Transverse colon (tissue), 4 donors: ENCODE data around the gene HABP2. TPM values are rescaled to one million over a fixed set of nuclear protein-coding genes. Genes with fewer than 3 reads are reported as not detected.

Experiments
- DNase-seq: peaks from one replicate; pipeline ENCODE4 v3.0.0-alpha.2; 2019
- H3K27ac ChIP-seq, 4 donors: fragments of 200-600 bp; sonication (generic); 2 replicates each; pipeline ENCODE4 v1.5.1; 2016 to 2018; ENCODE audit warnings: inconsistent platforms in 4 of 4
- H3K27me3 ChIP-seq: fragments of 200-600 bp; sonication (generic); 2 replicates; pipeline ENCODE4 v1.5.1; 2017; ENCODE audit warnings: inconsistent platforms
- H3K36me3 ChIP-seq, 4 donors: fragments of 200-600 bp; sonication (generic); 2 replicates each; pipeline ENCODE4 v1.5.1; 2017 to 2019; ENCODE audit warnings: inconsistent platforms in 4 of 4
- H3K4me1 ChIP-seq, 4 donors: fragments of 200-600 bp; sonication (generic); 2 replicates each; pipeline ENCODE4 v1.5.1; 2017 to 2020; ENCODE audit warnings: inconsistent platforms in 4 of 4
- H3K4me3 ChIP-seq, 4 donors: fragments of 200-600 bp; sonication (generic); 1 replicate in 1 of 4; 2 replicates in 3 of 4; pipeline versions ENCODE4 v1.5.1 to v1.6.1; 2017 to 2019; ENCODE audit warnings: inconsistent platforms in 4 of 4
- H3K9me3 ChIP-seq, 2 donors: fragments of 200-600 bp; sonication (generic); 2 replicates each; pipeline ENCODE4 v1.5.1; 2017 to 2019; ENCODE audit warnings: inconsistent platforms in 2 of 2
- CTCF ChIP-seq, 5 experiments: fragments of 200-600 bp in 3 of 5; fragments of 450-650 bp in 2 of 5; sonication (generic) in 3 of 5; IDR thresholded peaks; 1 replicate in 2 of 5; 2 replicates in 3 of 5; pipeline ENCODE4 v1.5.1; 2016 to 2017; ENCODE audit warnings: antibody characterized with exemption in 5 of 5, inconsistent platforms in 3 of 5, mild to moderate bottlenecking in 2 of 5, moderate library complexity in 1 of 5
- EP300 ChIP-seq: sonication (generic); formaldehyde crosslinking; IDR thresholded peaks from one replicate; pipeline ENCODE4 v1.6.1; 2017; ENCODE audit warnings: antibody characterized with exemption, low read depth
- POLR2A ChIP-seq: fragments of 450-650 bp; IDR thresholded peaks from one replicate; pipeline ENCODE4 v1.6.1; 2016; ENCODE audit warnings: antibody characterized with exemption, mild to moderate bottlenecking, moderate library complexity
- POLR2AphosphoS5 ChIP-seq, 3 donors: sonication (generic); formaldehyde crosslinking; IDR thresholded peaks; one replicate each; pipeline ENCODE4 v1.6.1; 2016; ENCODE audit warnings: antibody characterized with exemption in 3 of 3
- WGBS, 2 donors: methylation state at CpG; one replicate each; pipeline ENCODE4 v1.1.5; 2018; ENCODE audit warnings: low coverage in 1 of 2; 5-methylcytosine and 5-hydroxymethylcytosine counted together
- in situ Hi-C, 4 donors: fragments of 200-750 bp; cut with MboI; loops; one replicate each; pipeline versions ENCODE4 v1.15.0 to v1.15.1; 2017; ENCODE audit warnings: low sequenced_read_pairs in 3 of 4, low pct_ligation_motif_present in 1 of 4, low pct_unique_long_range_greater_than_20kb in 1 of 4
- intact Hi-C: fragments of 100-400 bp; cut with DNase I; formaldehyde crosslinking; loops from one replicate; pipeline ENCODE4 v1.15.1; 2023; ENCODE audit warnings: low total_unique reads
- total RNA-seq, 4 donors: library from RNA; depleted of rRNA; stranded (reverse); fragments of >200 nt; gene quantifications; one replicate each; pipeline ENCODE4 v1.1.0, GENCODE V29; 2016

HABP2 gene
- total RNA-seq, 4 donors from 2014 or later: not detected

DNA sequence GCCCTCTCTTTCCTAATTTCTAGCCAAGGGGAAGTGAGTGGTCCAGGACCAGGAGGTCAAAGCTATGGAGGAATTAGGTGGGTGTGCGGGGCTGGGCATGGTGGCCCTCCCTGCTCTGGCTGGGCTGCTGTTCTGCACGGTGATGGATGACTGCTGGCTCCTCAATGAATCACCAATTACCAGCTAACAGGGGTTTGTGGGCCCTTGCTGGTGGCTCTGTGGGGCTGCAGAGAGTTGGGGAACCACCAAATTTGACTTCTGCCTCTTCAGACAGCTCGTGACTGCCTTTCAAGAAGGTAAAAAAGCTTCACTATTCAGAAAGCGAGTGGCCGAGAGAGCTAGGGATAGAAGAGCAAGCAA lies 35.0 kb upstream of the HABP2 start:
- Histone ChIP-seq H3K4me3 (no peak overlapping the region), H3K27ac (no peak overlapping the region), H3K36me3 (no peaks in the 10 kb centered on the region), H3K9me3 (no peaks in the 10 kb centered on the region), H3K27me3 (no peaks in the 10 kb centered on the region), H3K4me1 (no peaks in the 10 kb centered on the region)
- 81% methylated on average over 5 of the region's 5 CpGs; no CpG with 5 or more reads in 1 of the 2 donors for WGBS, 2 donors
- in situ Hi-C loops (no loop called here), intact Hi-C loops (no loop called here)
- TF ChIP-seq EP300 (no peak), POLR2A (no peak), POLR2AphosphoS5 (IDR thresholded peaks at IDR 0.05) (no peak), CTCF (IDR thresholded peaks at IDR 0.05) (no peak)
- no peak for DNase-seq

DNA sequence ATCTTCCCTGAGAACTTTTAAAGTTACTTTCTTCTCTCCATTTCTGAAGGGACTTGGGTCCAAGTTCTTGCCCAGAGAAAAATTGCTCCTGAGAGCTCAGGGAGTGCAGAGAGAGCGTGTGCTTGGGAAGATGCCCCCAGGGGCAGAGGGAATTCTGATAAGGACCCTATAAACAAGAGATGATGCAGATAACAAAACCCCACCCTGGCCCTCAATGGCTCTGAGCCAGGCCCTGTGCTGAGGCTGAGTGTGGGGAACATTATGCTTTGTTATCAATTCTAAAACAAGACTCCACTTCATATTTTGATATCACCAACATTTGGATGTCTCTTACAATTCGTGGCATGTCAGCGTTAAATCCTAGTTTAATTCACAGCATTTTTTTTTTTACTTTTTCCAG lies 34.4 kb upstream of the HABP2 start:
- no peaks in the 10 kb centered on the region for H3K27me3 ChIP-seq
- in situ Hi-C loops (no loop called here), intact Hi-C loops (no loop called here)
- H3K9me3 ChIP-seq: no peaks in the 10 kb centered on the region
- H3K27ac ChIP-seq: no peak overlapping the region
- no peaks in the 10 kb centered on the region for H3K36me3 ChIP-seq
- no peak overlapping the region for H3K4me3 ChIP-seq
- no peak for DNase-seq
- H3K4me1 ChIP-seq: no peaks in the 10 kb centered on the region
- TF ChIP-seq POLR2AphosphoS5 (IDR thresholded peaks at IDR 0.05) (no peak), CTCF (IDR thresholded peaks at IDR 0.05) (no peak), EP300 (no peak)
- 63 to 78% methylated on average over 2 to 3 of the region's 3 CpGs for WGBS, 2 donors

DNA sequence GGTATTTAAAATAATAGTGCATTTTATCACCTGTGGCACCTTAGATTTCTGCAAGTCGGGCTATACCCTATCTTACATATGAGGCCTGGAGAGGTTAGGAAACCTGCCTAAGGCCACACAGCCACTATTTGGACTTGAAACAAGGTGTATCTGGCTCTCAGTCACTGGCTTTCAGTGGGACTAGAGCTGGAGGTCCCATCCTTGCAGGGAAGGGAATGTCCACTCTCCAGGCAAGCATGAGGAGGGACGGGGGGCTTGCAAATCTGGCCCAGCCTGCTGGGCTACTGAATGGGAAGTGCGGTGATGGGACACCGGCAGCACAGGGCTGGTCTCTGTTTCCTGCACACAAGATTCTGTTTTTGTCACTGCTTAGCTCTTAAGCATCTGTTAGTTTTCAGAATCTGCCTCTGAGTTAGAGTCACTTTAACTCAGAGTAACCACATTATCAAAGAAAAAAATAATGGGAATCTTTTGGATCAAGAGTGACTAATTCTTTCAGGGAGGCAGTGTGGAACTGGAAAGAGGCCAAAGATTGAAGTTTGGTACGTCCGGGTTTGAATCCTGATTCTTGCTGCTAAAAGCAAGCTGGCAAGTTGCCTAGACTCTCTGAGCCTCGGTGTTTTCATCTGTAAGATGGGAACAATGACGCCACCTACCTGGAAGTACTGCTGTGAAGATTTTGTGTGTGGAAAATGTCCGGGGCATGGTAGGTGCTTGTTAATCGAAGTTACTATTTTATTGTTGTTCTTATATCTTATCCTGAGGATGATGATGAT lies 33.8 kb upstream of the HABP2 start:
- in situ Hi-C loops: no loop called here
- H3K4me1 ChIP-seq: no peaks in the 10 kb centered on the region
- WGBS, 2 donors: 54 to 77% methylated on average over 4 to 10 of the region's 10 CpGs

GRCh38 chr10:113519681-113520115 lies 33.2 kb upstream of the HABP2 start:
- in situ Hi-C loops: no loop called here

More for the DNA sequence above, 33.8 kb upstream of the HABP2 start:
- no peak overlapping the region for H3K4me3 ChIP-seq
- no peaks in the 10 kb centered on the region for H3K36me3 ChIP-seq
- no peak for DNase-seq
- no peaks in the 10 kb centered on the region for H3K9me3 ChIP-seq
- no peaks in the 10 kb centered on the region for H3K27me3 ChIP-seq
- TF ChIP-seq POLR2A (no peak), CTCF (IDR thresholded peaks at IDR 0.05) (no peak), POLR2AphosphoS5 (IDR thresholded peaks at IDR 0.05) (no peak), EP300 (no peak)
- intact Hi-C loops: no loop called here
- no peak overlapping the region for H3K27ac ChIP-seq

More at GRCh38 chr10:113519681-113520115, 33.2 kb upstream of the HABP2 start:
- no peak for DNase-seq
- no peaks in the 10 kb centered on the region for H3K9me3 ChIP-seq
- H3K4me3 ChIP-seq: no peak overlapping the region
- no peaks in the 10 kb centered on the region for H3K4me1 ChIP-seq
- no peaks in the 10 kb centered on the region for H3K27me3 ChIP-seq
- no peaks in the 10 kb centered on the region for H3K36me3 ChIP-seq
- intact Hi-C loops: no loop called here
- 84% methylated on average over 10 of the region's 10 CpGs; no CpG with 5 or more reads in 1 of the 2 donors for WGBS, 2 donors
- no peak overlapping the region for H3K27ac ChIP-seq
- TF ChIP-seq CTCF (IDR thresholded peaks at IDR 0.05) (no peak), EP300 (no peak), POLR2A (no peak), POLR2AphosphoS5 (IDR thresholded peaks at IDR 0.05) (no peak)
